GM12891 (cell line): ENCODE results near the gene HSF2BP.

Experiments used
- PAX5 ChIP-seq: IDR thresholded peaks from 2 replicates; pipeline ENCODE4 v1.6.1; 2011; ENCODE audit warnings: low read length, moderate library complexity, mild to moderate bottlenecking; ENCODE audit not compliant: insufficient read depth, severe bottlenecking
- POLR2A ChIP-seq: IDR thresholded peaks from 2 replicates; pipeline ENCODE4 v1.6.1; 2011; ENCODE audit warnings: low read depth, low read length, control low read depth
- POLR2AphosphoS5 ChIP-seq: IDR thresholded peaks from 2 replicates; pipeline ENCODE4 v1.6.1; 2011; ENCODE audit warnings: low read depth, low read length, control low read depth
- POU2F2 ChIP-seq: IDR thresholded peaks from 2 replicates; pipeline ENCODE4 v1.6.1; 2011; ENCODE audit warnings: low read depth, mild to moderate bottlenecking, control low read depth, low read length, moderate library complexity
- SPI1 ChIP-seq: IDR thresholded peaks from 2 replicates; pipeline ENCODE4 v1.6.1; 2011; ENCODE audit warnings: low read depth, low read length, control low read depth
- TAF1 ChIP-seq: IDR thresholded peaks from 2 replicates; pipeline ENCODE4 v1.6.1; 2011; ENCODE audit warnings: low read depth, low read length, control low read depth

- TF ChIP-seq POLR2A, result no peak
- TF ChIP-seq POLR2AphosphoS5, result no peak
- TF ChIP-seq TAF1, result no peak
- TF ChIP-seq SPI1, result no peak
- TF ChIP-seq POU2F2, result no peak
- no peak for TF ChIP-seq PAX5
Measured at GRCh38 chr21:43653626-43654025, 5.7 kb downstream of the HSF2BP start.
